Medulla oblongata (tissue), 1 donor: ENCODE measurements around the gene GPR162.
"Not testable (repeated sequence)": the region's sequence is repeated elsewhere in the genome, so short reads cannot be mapped to it uniquely, and the experiment has no call there.

Experiments
- DNase-seq: peaks from one replicate; pipeline ENCODE4 v3.0.0-alpha.2; 2015; ENCODE audit errors: extremely low spot score

GPR162 gene

DNA sequence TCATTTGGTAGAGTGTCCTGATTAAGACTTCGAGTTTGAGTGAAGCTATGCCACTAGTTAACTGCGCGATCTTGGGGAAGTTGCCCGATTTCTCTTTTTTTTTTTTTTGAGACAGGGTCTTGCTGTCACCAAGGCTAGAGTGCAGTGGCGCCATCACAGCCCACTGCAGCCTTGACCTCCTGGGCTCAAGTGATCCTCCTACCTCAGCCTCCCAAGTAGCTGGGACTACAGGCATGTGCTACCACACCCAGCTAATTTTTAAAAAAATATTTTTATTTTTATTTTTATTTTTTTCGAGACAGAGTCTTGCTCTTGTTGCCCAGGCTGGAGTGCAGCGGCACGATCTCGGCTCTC is 52.4 kb downstream of the GPR162 start:
- not testable (repeated sequence) for DNase-seq
